GM23338 (cell line): Measurements from ENCODE around the gene PXYLP1. TPM values are rescaled to one million over a fixed set of nuclear protein-coding genes. Genes with fewer than 3 reads are reported as not detected.

Source experiments
- ATAC-seq: fragments of 200-7000 bp; cut with Tn5 transposase; 3 replicates; pipeline ENCODE4 v1.9.1; 2020
- DNase-seq: peaks from one replicate; pipeline ENCODE4 v3.0.0-alpha.2; 2015; ENCODE audit warnings: low spot score
- H2AFZ ChIP-seq: fragments of 200-600 bp; sonication (generic); 2 replicates; pipeline ENCODE4 v1.8.0; 2016; ENCODE audit warnings: antibody characterized with exemption, mild to moderate bottlenecking, moderate library complexity
- H3F3A ChIP-seq: fragments of 200-600 bp; sonication (generic); replicated peaks from 2 replicates; pipeline ENCODE4 v1.8.0; 2017; ENCODE audit warnings: antibody characterized with exemption, mixed run types, low read depth
- H3K27ac ChIP-seq: fragments of 200-600 bp; sonication (generic); 2 replicates; pipeline ENCODE4 v1.6.1; 2016; ENCODE audit warnings: low read depth
- H3K27me3 ChIP-seq: fragments of 200-600 bp; sonication (generic); 2 replicates; pipeline ENCODE4 v1.8.0; 2016; ENCODE audit warnings: mild to moderate bottlenecking, mixed run types, moderate library complexity; ENCODE audit not compliant: insufficient read depth
- H3K36me3 ChIP-seq: fragments of 200-600 bp; sonication (generic); 2 replicates; pipeline ENCODE4 v1.8.0; 2016; ENCODE audit warnings: mild to moderate bottlenecking; ENCODE audit not compliant: insufficient read depth
- H3K4me1 ChIP-seq: fragments of 200-600 bp; sonication (generic); 2 replicates; pipeline ENCODE4 v1.8.0; 2016; ENCODE audit warnings: mild to moderate bottlenecking, moderate library complexity; ENCODE audit not compliant: insufficient read depth
- H3K4me2 ChIP-seq: fragments of 200-600 bp; sonication (generic); 2 replicates; pipeline ENCODE4 v1.7.1; 2017; ENCODE audit warnings: mixed run types
- H3K4me3 ChIP-seq: fragments of 200-600 bp; sonication (generic); 2 replicates; pipeline ENCODE4 v1.6.1; 2016; ENCODE audit warnings: mixed run types
- H3K79me2 ChIP-seq: fragments of 200-600 bp; sonication (generic); replicated peaks from 2 replicates; pipeline ENCODE4 v1.8.0; 2017; ENCODE audit warnings: mild to moderate bottlenecking; ENCODE audit not compliant: insufficient read depth
- H3K9me2 ChIP-seq: fragments of 200-600 bp; sonication (generic); 2 replicates; pipeline ENCODE4 v1.8.0; 2017; ENCODE audit not compliant: insufficient read depth
- H4K20me1 ChIP-seq: fragments of 200-600 bp; sonication (generic); replicated peaks from 2 replicates; pipeline ENCODE4 v1.8.0; 2017; ENCODE audit warnings: mild to moderate bottlenecking; ENCODE audit not compliant: insufficient read depth
- H3K27ac Mint-ChIP-seq: 2 replicates; pipeline ENCODE4 v1.8.0; 2020; ENCODE audit warnings: inconsistent platforms, mild to moderate bottlenecking, moderate library complexity, mixed read lengths
- H3K27me3 Mint-ChIP-seq: 3 replicates; pipeline ENCODE4 v1.8.0; 2022; ENCODE audit warnings: low read depth, mild to moderate bottlenecking, moderate library complexity, mixed read lengths, inconsistent platforms; ENCODE audit not compliant: insufficient read depth, poor library complexity
- H3K36me3 Mint-ChIP-seq: 3 replicates; pipeline ENCODE4 v1.8.0; 2021; ENCODE audit warnings: low read depth, mild to moderate bottlenecking, inconsistent platforms, moderate library complexity, mixed read lengths
- H3K4me1 Mint-ChIP-seq: 3 replicates; pipeline ENCODE4 v1.8.0; 2020; ENCODE audit warnings: mild to moderate bottlenecking, inconsistent platforms, mixed read lengths
- H3K4me3 Mint-ChIP-seq: 3 replicates; pipeline ENCODE4 v1.8.0; 2021; ENCODE audit warnings: moderate library complexity, mild to moderate bottlenecking, inconsistent platforms, mixed read lengths
- H3K9me3 Mint-ChIP-seq: 3 replicates; pipeline ENCODE4 v1.8.0; 2020; ENCODE audit warnings: moderate library complexity, mild to moderate bottlenecking, inconsistent platforms, mixed read lengths
- CREB1 ChIP-seq: fragments of 250-450 bp; sonication (Bioruptor Pico); IDR thresholded peaks from 2 replicates; pipeline ENCODE4 v1.5.0; 2020; ENCODE audit warnings: low read depth, mild to moderate bottlenecking, moderate library complexity
- EZH2 ChIP-seq: fragments of 200-600 bp; sonication (generic); IDR thresholded peaks from one replicate; pipeline ENCODE4 v1.8.0; 2017; ENCODE audit warnings: antibody characterized with exemption, mild to moderate bottlenecking, low read depth; ENCODE audit not compliant: unreplicated experiment
- EZH2phosphoT487 ChIP-seq: fragments of 200-600 bp; sonication (generic); IDR thresholded peaks from one replicate; pipeline ENCODE4 v1.8.1; 2018; ENCODE audit warnings: antibody characterized with exemption; ENCODE audit not compliant: unreplicated experiment
- NANOG ChIP-seq: IDR thresholded peaks from 2 replicates; pipeline ENCODE4 v1.6.1; 2016; ENCODE audit warnings: antibody characterized with exemption, borderline replicate concordance
- ZNF114 ChIP-seq: fragments of 250-450 bp; sonication (Bioruptor Pico); IDR thresholded peaks from 2 replicates; pipeline ENCODE4 v1.5.0; 2020; ENCODE audit warnings: mild to moderate bottlenecking, moderate library complexity
- ZNF331 ChIP-seq: fragments of 250-450 bp; sonication (Bioruptor Pico); IDR thresholded peaks from 2 replicates; pipeline ENCODE4 v1.5.0; 2020; ENCODE audit warnings: low read depth, mild to moderate bottlenecking, moderate library complexity
- polyA plus RNA-seq: library from polyadenylated mRNA; unstranded; fragments of >200 nt; fragmentation: Nextera tagmentation; extraction: Ambion mirVana; gene quantifications from 2 replicates; pipeline ENCODE4 v1.2.1, GENCODE V29; 2016
- total RNA-seq: library from RNA; depleted of rRNA; stranded (reverse); fragments of >200 nt; shearing (Covaris generic); gene quantifications from 2 replicates; pipeline ENCODE4 v1.2.3, GENCODE V29; 2014
- TF ChIP-seq, protein P1 (sequence below): IDR thresholded peaks from 2 replicates; pipeline ENCODE4 v1.6.1; 2016; ENCODE audit warnings: antibody characterized with exemption
- TF ChIP-seq, protein P2 (sequence below), 2 experiments: fragments of 200-600 bp in 1 of 2; sonication (generic) in 1 of 2; conservative IDR thresholded peaks; 2 replicates each; pipeline versions ENCODE4 v1.5.1 to v1.6.1; 2016 to 2017; ENCODE audit warnings: antibody characterized with exemption in 2 of 2, low read depth in 2 of 2, mild to moderate bottlenecking in 2 of 2, moderate library complexity in 1 of 2
- TF ChIP-seq, protein P3 (sequence below): IDR thresholded peaks from one replicate; pipeline ENCODE4 v1.6.1; 2018; ENCODE audit warnings: antibody characterized with exemption; ENCODE audit not compliant: unreplicated experiment

The PXYLP1 gene
- total and polyA plus RNA-seq, 2 experiments from 2014 or later: 8.9 to 20.1 TPM

DNA sequence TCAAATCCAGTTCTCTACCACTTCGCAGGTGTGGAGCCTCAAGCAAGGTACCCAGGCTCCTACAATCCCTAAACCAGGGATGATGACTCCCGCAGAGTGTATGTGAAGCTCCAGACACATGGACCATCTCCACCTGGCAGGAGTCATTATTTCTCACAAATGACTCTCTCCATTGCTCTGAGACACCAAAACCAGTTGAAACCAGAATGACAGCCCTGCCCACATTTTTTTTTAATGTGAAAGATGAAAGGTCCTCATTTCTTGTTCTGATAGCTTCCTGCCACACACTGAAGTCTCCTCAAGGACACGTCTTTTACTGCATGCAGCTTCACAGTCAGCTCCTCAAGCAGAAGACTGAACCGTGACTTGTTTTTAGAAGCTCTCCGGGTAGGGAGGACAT, 75.3 kb downstream of the PXYLP1 start (continued):
- TF ChIP-seq, protein P1, sequence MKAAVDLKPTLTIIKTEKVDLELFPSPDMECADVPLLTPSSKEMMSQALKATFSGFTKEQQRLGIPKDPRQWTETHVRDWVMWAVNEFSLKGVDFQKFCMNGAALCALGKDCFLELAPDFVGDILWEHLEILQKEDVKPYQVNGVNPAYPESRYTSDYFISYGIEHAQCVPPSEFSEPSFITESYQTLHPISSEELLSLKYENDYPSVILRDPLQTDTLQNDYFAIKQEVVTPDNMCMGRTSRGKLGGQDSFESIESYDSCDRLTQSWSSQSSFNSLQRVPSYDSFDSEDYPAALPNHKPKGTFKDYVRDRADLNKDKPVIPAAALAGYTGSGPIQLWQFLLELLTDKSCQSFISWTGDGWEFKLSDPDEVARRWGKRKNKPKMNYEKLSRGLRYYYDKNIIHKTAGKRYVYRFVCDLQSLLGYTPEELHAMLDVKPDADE: no peak
- TF ChIP-seq ZNF331 (CRISPR knock-in tag) (no peak), EZH2 (no peak)

DNA sequence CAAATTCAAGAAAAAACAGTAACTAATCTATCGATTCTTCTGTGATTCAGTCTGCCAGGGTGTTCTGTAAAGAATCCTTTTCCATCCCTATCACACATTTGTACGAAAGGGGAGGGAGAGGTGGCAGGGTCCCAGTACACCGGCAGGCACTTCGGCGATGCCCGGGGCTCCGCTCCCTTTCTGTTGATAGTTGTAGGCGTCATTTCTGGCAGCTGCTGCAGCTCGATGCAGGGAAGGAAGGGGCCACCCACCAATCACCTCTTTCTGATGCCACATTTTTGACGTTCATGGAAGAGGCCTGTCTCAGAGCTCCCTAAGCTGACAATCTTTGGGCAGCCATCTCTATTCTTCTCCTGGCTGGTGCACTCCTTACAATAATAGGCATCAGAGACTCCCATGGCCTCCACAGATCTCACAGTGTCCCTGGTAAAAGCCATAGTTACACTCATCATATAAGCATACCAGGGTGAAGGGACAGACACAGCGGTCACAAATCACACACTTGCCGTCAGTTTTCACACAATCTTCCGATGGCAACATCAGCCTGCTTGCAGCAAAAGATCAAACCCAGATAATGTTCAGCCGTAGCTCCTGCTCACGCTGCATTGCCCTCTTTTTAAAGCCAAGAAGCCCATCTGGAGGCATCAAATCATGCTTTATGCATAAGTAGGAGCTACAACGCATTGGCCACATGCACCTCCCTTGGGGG, 75.9 kb downstream of the PXYLP1 start:
- H3K27ac ChIP-seq: no peak overlapping the region
- no peak for ATAC-seq
- Mint-ChIP-seq H3K36me3 (peaks cover 3% of the 10 kb centered on the region; the same call in 1 of the 3 replicates), H3K4me3 (no peak overlapping the region), H3K4me1 (peaks cover 21% of the 10 kb centered on the region), H3K27me3 (peaks cover 18% of the 10 kb centered on the region), H3K9me3 (no peaks in the 10 kb centered on the region), H3K27ac (no peak overlapping the region)
- H3K27me3 ChIP-seq: peaks cover 7% of the 10 kb centered on the region; the same call in 1 of the 2 replicates
- H4K20me1 ChIP-seq: no peaks in the 10 kb centered on the region
- 0 out of 2 replicates have a peak, but pooled peaks cover 4% of the 10 kb centered on the region for H3K9me2 ChIP-seq
- DNase-seq: no peak
- no peak overlapping the region for H3K4me2 ChIP-seq
- peaks cover 10% of the 10 kb centered on the region for H3K4me1 ChIP-seq
- H3K79me2 ChIP-seq: no peaks in the 10 kb centered on the region
- H3K36me3 ChIP-seq: no peaks in the 10 kb centered on the region
- H3K4me3 ChIP-seq: no peak overlapping the region
- no peak overlapping the region for H2AFZ ChIP-seq
- no peaks in the 10 kb centered on the region for H3F3A ChIP-seq
- TF ChIP-seq ZNF331 (CRISPR knock-in tag): no peak
- TF ChIP-seq EZH2: no peak
- TF ChIP-seq CREB1: no peak
- TF ChIP-seq, protein P1: no peak
- TF ChIP-seq EZH2phosphoT487: no peak
- TF ChIP-seq, protein P2, sequence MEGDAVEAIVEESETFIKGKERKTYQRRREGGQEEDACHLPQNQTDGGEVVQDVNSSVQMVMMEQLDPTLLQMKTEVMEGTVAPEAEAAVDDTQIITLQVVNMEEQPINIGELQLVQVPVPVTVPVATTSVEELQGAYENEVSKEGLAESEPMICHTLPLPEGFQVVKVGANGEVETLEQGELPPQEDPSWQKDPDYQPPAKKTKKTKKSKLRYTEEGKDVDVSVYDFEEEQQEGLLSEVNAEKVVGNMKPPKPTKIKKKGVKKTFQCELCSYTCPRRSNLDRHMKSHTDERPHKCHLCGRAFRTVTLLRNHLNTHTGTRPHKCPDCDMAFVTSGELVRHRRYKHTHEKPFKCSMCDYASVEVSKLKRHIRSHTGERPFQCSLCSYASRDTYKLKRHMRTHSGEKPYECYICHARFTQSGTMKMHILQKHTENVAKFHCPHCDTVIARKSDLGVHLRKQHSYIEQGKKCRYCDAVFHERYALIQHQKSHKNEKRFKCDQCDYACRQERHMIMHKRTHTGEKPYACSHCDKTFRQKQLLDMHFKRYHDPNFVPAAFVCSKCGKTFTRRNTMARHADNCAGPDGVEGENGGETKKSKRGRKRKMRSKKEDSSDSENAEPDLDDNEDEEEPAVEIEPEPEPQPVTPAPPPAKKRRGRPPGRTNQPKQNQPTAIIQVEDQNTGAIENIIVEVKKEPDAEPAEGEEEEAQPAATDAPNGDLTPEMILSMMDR (conservative IDR thresholded peaks at IDR 0.05; ENCODE audit: low read depth in 2 of 2): no peak
- TF ChIP-seq, protein P3, sequence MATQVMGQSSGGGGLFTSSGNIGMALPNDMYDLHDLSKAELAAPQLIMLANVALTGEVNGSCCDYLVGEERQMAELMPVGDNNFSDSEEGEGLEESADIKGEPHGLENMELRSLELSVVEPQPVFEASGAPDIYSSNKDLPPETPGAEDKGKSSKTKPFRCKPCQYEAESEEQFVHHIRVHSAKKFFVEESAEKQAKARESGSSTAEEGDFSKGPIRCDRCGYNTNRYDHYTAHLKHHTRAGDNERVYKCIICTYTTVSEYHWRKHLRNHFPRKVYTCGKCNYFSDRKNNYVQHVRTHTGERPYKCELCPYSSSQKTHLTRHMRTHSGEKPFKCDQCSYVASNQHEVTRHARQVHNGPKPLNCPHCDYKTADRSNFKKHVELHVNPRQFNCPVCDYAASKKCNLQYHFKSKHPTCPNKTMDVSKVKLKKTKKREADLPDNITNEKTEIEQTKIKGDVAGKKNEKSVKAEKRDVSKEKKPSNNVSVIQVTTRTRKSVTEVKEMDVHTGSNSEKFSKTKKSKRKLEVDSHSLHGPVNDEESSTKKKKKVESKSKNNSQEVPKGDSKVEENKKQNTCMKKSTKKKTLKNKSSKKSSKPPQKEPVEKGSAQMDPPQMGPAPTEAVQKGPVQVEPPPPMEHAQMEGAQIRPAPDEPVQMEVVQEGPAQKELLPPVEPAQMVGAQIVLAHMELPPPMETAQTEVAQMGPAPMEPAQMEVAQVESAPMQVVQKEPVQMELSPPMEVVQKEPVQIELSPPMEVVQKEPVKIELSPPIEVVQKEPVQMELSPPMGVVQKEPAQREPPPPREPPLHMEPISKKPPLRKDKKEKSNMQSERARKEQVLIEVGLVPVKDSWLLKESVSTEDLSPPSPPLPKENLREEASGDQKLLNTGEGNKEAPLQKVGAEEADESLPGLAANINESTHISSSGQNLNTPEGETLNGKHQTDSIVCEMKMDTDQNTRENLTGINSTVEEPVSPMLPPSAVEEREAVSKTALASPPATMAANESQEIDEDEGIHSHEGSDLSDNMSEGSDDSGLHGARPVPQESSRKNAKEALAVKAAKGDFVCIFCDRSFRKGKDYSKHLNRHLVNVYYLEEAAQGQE: no peak
- no peak for TF ChIP-seq ZNF114 (CRISPR knock-in tag)
- no peak for TF ChIP-seq NANOG
